Thoracic aorta (tissue), 2 donors: ENCODE data around the gene CTTN. TPM values are rescaled to one million over a fixed set of nuclear protein-coding genes. Genes with fewer than 3 reads are reported as not detected.

Experiments used
- ATAC-seq: fragments of 150-250 bp; one replicate; pipeline ENCODE4 v1.8.0; 2017; ENCODE audit warnings: low read depth; ENCODE audit not compliant: insufficient number of reproducible peaks, low FRiP score
- DNase-seq: peaks from one replicate; pipeline ENCODE4 v3.0.0-alpha.2; 2020; ENCODE audit warnings: low spot score
- H3K27ac ChIP-seq, 2 donors: fragments of 200-600 bp; sonication (generic); 1 replicate in 1 of 2; 2 replicates in 1 of 2; pipeline ENCODE4 v1.5.1; 2016; ENCODE audit warnings: mild to moderate bottlenecking in 2 of 2, moderate library complexity in 2 of 2
- H3K27me3 ChIP-seq: fragments of 200-600 bp; sonication (generic); replicated peaks from 2 replicates; pipeline ENCODE4 v1.6.0; 2016; ENCODE audit warnings: mild to moderate bottlenecking; ENCODE audit not compliant: insufficient read depth
- H3K36me3 ChIP-seq: fragments of 200-600 bp; sonication (generic); one replicate; pipeline ENCODE4 v1.5.1; 2016
- H3K4me1 ChIP-seq, 2 donors: fragments of 200-600 bp; sonication (generic); 1 replicate in 1 of 2; 2 replicates in 1 of 2; pipeline versions ENCODE4 v1.5.1 to v1.6.0; 2016; ENCODE audit warnings: low read depth in 2 of 2, mild to moderate bottlenecking in 1 of 2; ENCODE audit not compliant: control insufficient read depth in 1 of 2
- H3K4me3 ChIP-seq: fragments of 200-600 bp; sonication (generic); 2 replicates; pipeline ENCODE4 v1.5.1; 2016; ENCODE audit warnings: mild to moderate bottlenecking
- H3K9me3 ChIP-seq: fragments of 200-600 bp; sonication (generic); 2 replicates; pipeline ENCODE4 v1.5.1; 2016
- CTCF ChIP-seq: fragments of 200-600 bp; sonication (generic); IDR thresholded peaks from one replicate; pipeline ENCODE4 v1.5.1; 2019; ENCODE audit warnings: antibody characterized with exemption
- total RNA-seq, 2 donors: library from RNA; depleted of rRNA; stranded (reverse); fragments of >200 nt; gene quantifications; one replicate each; pipeline versions ENCODE4 v1.1.0 to v1.2.3, GENCODE V29; 2016

CTTN gene
- total RNA-seq, 2 donors from 2014 or later, result 415 to 578 TPM

- Histone ChIP-seq H3K4me3 (no peak overlapping the region), H3K9me3 (no peaks in the 10 kb centered on the region), H3K4me1 (peaks cover 0 to 8% of the 10 kb centered on the region in 2 donors), H3K27ac (no peak overlapping the region), H3K27me3 (no peaks in the 10 kb centered on the region), H3K36me3 (peaks cover 75% of the 10 kb centered on the region)
- ATAC-seq, result no peak
- no peak for TF ChIP-seq CTCF
- DNase-seq, result no peak
These were observed 31.6 kb downstream of the CTTN start for GRCh38 chr11:70429724-70430521.

- no peak overlapping the region for H3K4me3 ChIP-seq
- peaks cover 0 to 12% of the 10 kb centered on the region in 2 donors for H3K4me1 ChIP-seq
- ATAC-seq, result no peak
- H3K36me3 ChIP-seq, result peaks cover 75% of the 10 kb centered on the region
- H3K27ac ChIP-seq, result no peak overlapping the region
- H3K9me3 ChIP-seq, result no peaks in the 10 kb centered on the region
- no peak for TF ChIP-seq CTCF
- no peaks in the 10 kb centered on the region for H3K27me3 ChIP-seq
- no peak for DNase-seq
These were observed 32.6 kb downstream of the CTTN start for GRCh38 chr11:70430671-70431574.

GRCh38 chr11:70431611-70432010 is 33.3 kb downstream of the CTTN start:
- TF ChIP-seq CTCF, result no peak
- no peak overlapping the region for H3K27ac ChIP-seq
- no peaks in the 10 kb centered on the region for H3K27me3 ChIP-seq
- ATAC-seq, result no peak
- H3K36me3 ChIP-seq, result peaks cover 78% of the 10 kb centered on the region
- H3K9me3 ChIP-seq, result no peaks in the 10 kb centered on the region
- no peak for DNase-seq
- H3K4me3 ChIP-seq, result no peak overlapping the region
- peaks cover 0 to 19% of the 10 kb centered on the region in 2 donors for H3K4me1 ChIP-seq

- Histone ChIP-seq H3K36me3 (peaks cover 79% of the 10 kb centered on the region), H3K27ac (no peak overlapping the region), H3K27me3 (no peaks in the 10 kb centered on the region), H3K9me3 (no peaks in the 10 kb centered on the region), H3K4me1 (peaks cover 0 to 21% of the 10 kb centered on the region in 2 donors), H3K4me3 (no peak overlapping the region)
- DNase-seq, result no peak
- TF ChIP-seq CTCF, result no peak
- ATAC-seq, result no peak
These were observed 33.7 kb downstream of the CTTN start for GRCh38 chr11:70432065-70432464.

DNA sequence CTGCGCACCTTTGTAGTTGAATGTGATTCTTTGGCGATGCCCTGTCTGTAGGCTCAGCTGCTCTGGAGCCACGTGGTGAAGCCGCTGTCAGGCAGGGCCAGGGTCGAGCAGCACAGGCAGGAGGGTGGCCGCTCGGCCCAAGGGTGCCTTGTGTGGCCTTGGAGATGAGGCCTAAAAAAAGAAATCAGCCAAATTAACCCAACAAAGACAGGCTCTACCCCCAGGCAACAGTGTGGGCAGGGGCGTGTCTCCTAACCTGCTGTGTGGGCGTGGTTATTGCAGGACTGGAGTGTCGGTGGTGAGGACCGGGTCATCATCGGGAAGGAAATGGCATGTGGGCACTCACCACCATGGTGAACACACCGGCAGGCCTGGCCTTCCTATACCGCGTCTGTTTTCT is 34.3 kb downstream of the CTTN start:
- no peak for TF ChIP-seq CTCF
- DNase-seq (no peak), ATAC-seq (no peak)
- Histone ChIP-seq H3K27ac (no peak overlapping the region), H3K27me3 (no peaks in the 10 kb centered on the region), H3K4me3 (no peak overlapping the region), H3K36me3 (peaks cover 80% of the 10 kb centered on the region), H3K4me1 (peaks cover 0 to 17% of the 10 kb centered on the region in 2 donors), H3K9me3 (no peaks in the 10 kb centered on the region)
